Mesenchymal stem cell (in vitro differentiated cells and primary cell): ENCODE measurements around the gene NDUFB2.

Experiments
- DNase-seq: peaks from one replicate; pipeline ENCODE4 v3.0.0-alpha.2; 2013
- H2AFZ ChIP-seq: one replicate; pipeline ENCODE4 v1.6.1; 2013; ENCODE audit warnings: low read depth, mild to moderate bottlenecking, control low read depth, inconsistent platforms, low read length, moderate library complexity
- H2AK5ac ChIP-seq: 2 replicates; pipeline ENCODE4 v1.6.1; 2013; ENCODE audit warnings: low read length, moderate library complexity, mild to moderate bottlenecking, inconsistent platforms; ENCODE audit not compliant: severe bottlenecking
- H2BK120ac ChIP-seq: one replicate; pipeline ENCODE4 v1.6.1; 2013; ENCODE audit warnings: low read depth, mild to moderate bottlenecking, inconsistent platforms, low read length, moderate library complexity
- H2BK12ac ChIP-seq, 2 experiments: one replicate each; pipeline ENCODE4 v1.6.1; 2013; ENCODE audit warnings: inconsistent platforms in 2 of 2, low read length in 2 of 2, mild to moderate bottlenecking in 2 of 2, moderate library complexity in 2 of 2, control low read depth in 1 of 2
- H2BK15ac ChIP-seq: one replicate; pipeline ENCODE4 v1.6.1; 2013; ENCODE audit warnings: mild to moderate bottlenecking, low read depth, inconsistent platforms; ENCODE audit not compliant: poor library complexity, severe bottlenecking
- H2BK5ac ChIP-seq: 2 replicates; pipeline ENCODE4 v1.6.1; 2013; ENCODE audit warnings: low read depth, mild to moderate bottlenecking, low read length, control low read depth, inconsistent platforms; ENCODE audit not compliant: poor library complexity, severe bottlenecking
- H3K14ac ChIP-seq, 2 experiments: one replicate each; pipeline ENCODE4 v1.6.1; 2013; ENCODE audit warnings: inconsistent platforms in 2 of 2, low read length in 2 of 2, control low read depth in 1 of 2, mild to moderate bottlenecking in 1 of 2, moderate library complexity in 1 of 2
- H3K18ac ChIP-seq, 2 experiments: one replicate each; pipeline ENCODE4 v1.6.1; 2013; ENCODE audit warnings: inconsistent platforms in 2 of 2, low read length in 2 of 2, control low read depth in 1 of 2, low read depth in 1 of 2, mild to moderate bottlenecking in 1 of 2
- H3K23ac ChIP-seq, 2 experiments: one replicate each; pipeline ENCODE4 v1.6.1; 2013; ENCODE audit warnings: inconsistent platforms in 2 of 2, low read length in 2 of 2, mild to moderate bottlenecking in 2 of 2, moderate library complexity in 2 of 2, control low read depth in 1 of 2
- H3K27ac ChIP-seq: 2 replicates; pipeline ENCODE4 v1.5.1; 2013; ENCODE audit warnings: mild to moderate bottlenecking, moderate library complexity, low read length, control low read depth, inconsistent platforms; ENCODE audit not compliant: poor library complexity, severe bottlenecking
- H3K27me3 ChIP-seq, 2 experiments: 2 replicates each; pipeline versions ENCODE4 v1.6.1 to v1.7.0; 2013; ENCODE audit warnings: low read length in 2 of 2, mild to moderate bottlenecking in 2 of 2, moderate library complexity in 2 of 2, control low read depth in 1 of 2, inconsistent platforms in 1 of 2; ENCODE audit not compliant: control insufficient read depth in 1 of 2, insufficient read depth in 1 of 2
- H3K36me3 ChIP-seq, 2 experiments: 2 replicates each; pipeline versions ENCODE4 v1.6.1 to v1.7.0; 2013; ENCODE audit warnings: low read length in 2 of 2, control low read depth in 1 of 2, inconsistent platforms in 1 of 2, low read depth in 1 of 2, mild to moderate bottlenecking in 1 of 2; ENCODE audit not compliant: insufficient read depth in 2 of 2, control insufficient read depth in 1 of 2
- H3K4ac ChIP-seq, 2 experiments: one replicate each; pipeline ENCODE4 v1.6.1; 2013; ENCODE audit warnings: inconsistent platforms in 2 of 2, low read length in 2 of 2, mild to moderate bottlenecking in 2 of 2, moderate library complexity in 2 of 2, control low read depth in 1 of 2, low read depth in 1 of 2
- H3K4me1 ChIP-seq: 2 replicates; pipeline ENCODE4 v1.6.1; 2013; ENCODE audit warnings: low read depth, low read length, control low read depth; ENCODE audit not compliant: control insufficient read depth, insufficient read depth
- H3K4me2 ChIP-seq: 2 replicates; pipeline ENCODE4 v1.6.1; 2013; ENCODE audit warnings: low read length, mild to moderate bottlenecking, inconsistent platforms; ENCODE audit not compliant: poor library complexity, severe bottlenecking
- H3K4me3 ChIP-seq, 2 experiments: 2 replicates each; pipeline versions ENCODE4 v1.5.1 to v1.7.0; 2013; ENCODE audit warnings: low read length in 2 of 2, mild to moderate bottlenecking in 2 of 2, control low read depth in 1 of 2, low read depth in 1 of 2; ENCODE audit not compliant: insufficient read depth in 1 of 2
- H3K79me1 ChIP-seq: replicated peaks from 2 replicates; pipeline ENCODE4 v1.6.1; 2013; ENCODE audit warnings: mild to moderate bottlenecking, control low read depth, low read length, inconsistent platforms; ENCODE audit not compliant: poor library complexity, severe bottlenecking
- H3K9ac ChIP-seq: 2 replicates; pipeline ENCODE4 v1.7.0; 2013; ENCODE audit warnings: mild to moderate bottlenecking, low read length, moderate library complexity
- H3K9me3 ChIP-seq: 2 replicates; pipeline ENCODE4 v1.7.0; 2013; ENCODE audit warnings: mild to moderate bottlenecking, low read length; ENCODE audit not compliant: control insufficient read depth
- H4K8ac ChIP-seq: one replicate; pipeline ENCODE4 v1.6.1; 2013; ENCODE audit warnings: inconsistent platforms, mild to moderate bottlenecking, low read length, moderate library complexity
- H4K91ac ChIP-seq: one replicate; pipeline ENCODE4 v1.6.1; 2013; ENCODE audit warnings: mild to moderate bottlenecking, low read length, inconsistent platforms
- WGBS: methylation state at CpG from one replicate; pipeline ENCODE4 v1.1.7; 2013; ENCODE audit warnings: mixed read lengths; 5-methylcytosine and 5-hydroxymethylcytosine counted together

Gene NDUFB2

DNA sequence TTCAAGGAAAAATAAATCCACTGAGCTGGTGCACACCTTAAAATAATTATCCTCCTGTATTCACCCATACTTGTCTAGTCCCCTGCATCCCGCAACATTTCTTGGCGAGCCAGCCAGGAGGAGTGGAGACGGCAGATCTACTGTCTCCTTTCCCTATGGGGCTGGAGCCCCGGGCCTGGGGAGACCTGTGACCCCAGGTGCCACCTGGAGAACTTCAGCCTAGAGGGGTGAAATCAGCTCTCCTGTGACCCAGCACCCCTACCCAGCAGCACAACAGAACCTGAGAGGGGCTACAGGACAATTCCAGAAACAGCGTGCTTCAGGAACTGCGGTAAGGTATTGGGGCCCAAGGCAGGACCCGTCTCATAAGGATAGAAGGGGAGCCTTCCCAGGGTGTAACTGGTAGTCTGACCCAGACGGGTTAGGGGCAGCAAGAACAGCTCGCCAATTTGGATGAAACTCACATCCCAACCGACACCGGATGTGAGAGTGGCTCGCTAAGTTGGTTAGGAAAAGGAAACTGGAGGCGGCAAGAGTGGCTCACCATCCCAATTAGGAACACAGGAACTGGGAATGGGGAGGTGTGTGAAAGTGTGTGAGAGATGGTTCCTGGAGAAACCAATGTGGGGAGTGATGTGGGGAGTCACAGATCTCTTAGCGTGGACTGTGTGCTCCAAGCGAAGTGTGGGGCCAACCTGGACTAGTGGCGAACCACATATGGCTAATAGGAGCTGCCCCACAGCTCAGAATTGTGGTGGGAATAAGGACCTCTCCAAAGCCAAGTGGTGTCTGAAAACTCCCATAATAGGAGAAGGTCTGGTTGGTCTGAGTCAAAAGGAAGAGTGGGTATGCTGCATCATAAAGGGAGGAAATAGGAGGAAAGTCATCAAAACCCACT, 40.7 kb upstream of the NDUFB2 start:
- Histone ChIP-seq H2AFZ (no peak overlapping the region), H3K27me3 (no peaks in the 10 kb centered on the region), H3K4ac (no peak overlapping the region), H2BK15ac (no peak overlapping the region), H2BK12ac (peak overlapping the region; percentile 11 to 32), H3K9ac (peak overlapping the region; percentile 81), H3K18ac (peak overlapping the region in 1 of 2 experiments; percentile 23), H3K14ac (no peak overlapping the region), H3K27ac (no peak overlapping the region), H3K4me2 (no peak overlapping the region), H3K36me3 (no peaks in the 10 kb centered on the region), H4K91ac (no peak overlapping the region), H4K8ac (peak overlapping the region; percentile 42), H3K79me1 (no peaks in the 10 kb centered on the region), H3K23ac (no peak overlapping the region), H2BK5ac (no peak overlapping the region), H3K4me3 (peak overlapping the region in 1 of 2 experiments; percentile 76), H3K4me1 (peaks cover 11% of the 10 kb centered on the region), H2AK5ac (no peak overlapping the region), H3K9me3 (no peaks in the 10 kb centered on the region), H2BK120ac (no peak overlapping the region)
- DNase-seq = no peak
- 94% methylated on average over 16 of the region's 16 CpGs for WGBS

DNA sequence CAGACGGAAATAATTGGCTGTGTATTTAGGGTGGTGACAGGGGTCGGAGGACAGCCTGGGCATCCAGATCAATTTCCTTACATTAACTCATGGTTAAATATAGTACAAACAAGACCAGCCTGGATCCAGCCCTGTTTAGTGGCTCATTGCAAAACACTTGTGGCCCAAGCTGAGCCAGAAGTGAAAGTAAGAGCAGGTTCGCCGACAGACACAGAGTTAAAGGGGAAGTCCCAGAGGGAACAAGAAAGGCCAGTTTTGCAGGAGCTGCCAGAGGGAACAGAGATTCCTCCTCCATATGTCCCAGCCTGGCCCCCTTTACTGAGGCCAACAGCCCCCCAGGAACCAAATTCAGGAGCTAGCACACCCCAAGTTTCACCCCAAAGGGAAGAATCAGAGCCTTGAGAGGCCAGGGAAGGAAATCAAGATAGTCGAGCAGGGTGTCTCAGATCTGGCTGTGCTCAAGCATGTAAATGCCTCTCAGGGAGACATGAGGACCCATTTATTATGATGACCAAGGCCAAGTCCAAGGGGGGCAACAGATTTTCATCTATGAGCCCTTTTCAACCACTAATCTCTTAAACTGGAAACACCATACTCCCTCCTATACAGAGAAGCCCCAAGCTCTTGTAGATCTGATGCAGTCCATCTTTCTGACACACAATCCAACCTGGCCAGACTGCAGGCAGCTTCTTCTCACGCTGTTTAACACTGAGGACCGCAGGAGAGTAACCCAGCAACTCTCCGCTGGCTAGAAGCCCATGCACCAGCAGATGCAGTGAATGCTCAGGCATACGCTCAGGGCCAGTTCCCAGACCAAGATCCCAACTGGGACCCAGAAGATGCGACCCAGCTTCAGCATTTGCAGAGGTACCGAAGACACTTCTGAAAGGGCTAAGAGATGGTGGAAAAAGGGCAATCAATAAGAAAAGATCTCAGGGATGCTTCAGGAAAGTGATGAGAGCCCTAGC, 39.7 kb upstream of the NDUFB2 start:
- H3K27ac ChIP-seq = no peak overlapping the region
- no peak overlapping the region for H4K91ac ChIP-seq
- H3K27me3 ChIP-seq = peaks cover 0 to 6% of the 10 kb centered on the region in 2 experiments
- H3K14ac ChIP-seq = no peak overlapping the region
- no peak overlapping the region for H3K18ac ChIP-seq
- H2AK5ac ChIP-seq = no peak overlapping the region
- H3K4me3 ChIP-seq = peak overlapping the region in 1 of 2 experiments; percentile 76
- H3K9ac ChIP-seq = peak overlapping the region; percentile 81
- peak overlapping the region; percentile 66 for H2AFZ ChIP-seq
- H2BK5ac ChIP-seq = no peak overlapping the region
- H3K9me3 ChIP-seq = no peaks in the 10 kb centered on the region
- no peak overlapping the region for H2BK15ac ChIP-seq
- H2BK12ac ChIP-seq = peak overlapping the region in 1 of 2 experiments; percentile 6
- peaks cover 6% of the 10 kb centered on the region for H3K4me1 ChIP-seq
- no peak overlapping the region for H3K23ac ChIP-seq
- peak overlapping the region; percentile 39 for H2BK120ac ChIP-seq
- peak overlapping the region in 1 of 2 experiments; percentile 79 for H3K4ac ChIP-seq
- no peak overlapping the region for H4K8ac ChIP-seq
- H3K79me1 ChIP-seq = no peaks in the 10 kb centered on the region
- 77% methylated on average over 11 of the region's 11 CpGs for WGBS
- DNase-seq = peak; percentile 92
- H3K4me2 ChIP-seq = peak overlapping the region; percentile 24
- H3K36me3 ChIP-seq = no peaks in the 10 kb centered on the region

DNA sequence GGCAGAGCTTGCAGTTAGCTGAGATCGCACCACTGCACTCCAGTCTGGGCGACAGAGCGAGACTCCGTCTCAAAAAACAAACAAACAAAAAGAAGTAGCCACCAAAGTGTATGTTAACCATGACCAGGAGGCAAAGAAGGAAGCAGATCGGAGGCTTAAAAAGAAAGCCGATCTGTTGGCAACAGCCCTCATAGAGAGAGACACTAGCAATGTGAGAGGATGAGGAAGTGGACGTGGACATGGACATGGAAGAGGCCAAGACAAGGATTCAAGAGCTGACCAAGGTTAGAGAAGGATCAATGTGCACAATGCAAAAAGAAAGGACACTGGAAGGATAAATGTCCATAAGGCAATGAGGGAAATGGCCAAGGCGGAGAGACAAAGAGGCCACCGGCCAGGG, 38.6 kb upstream of the NDUFB2 start:
- Histone ChIP-seq H4K8ac (no peak overlapping the region), H2BK12ac (no peak overlapping the region), H3K4me2 (no peak overlapping the region), H3K27me3 (peaks cover 0 to 6% of the 10 kb centered on the region in 2 experiments), H2AFZ (no peak overlapping the region), H3K18ac (no peak overlapping the region), H2AK5ac (no peak overlapping the region), H3K27ac (no peak overlapping the region), H4K91ac (no peak overlapping the region), H3K4ac (no peak overlapping the region), H2BK5ac (no peak overlapping the region), H3K4me3 (no peak overlapping the region), H3K14ac (peak overlapping the region in 1 of 2 experiments; percentile 42), H3K9me3 (no peaks in the 10 kb centered on the region), H3K36me3 (no peaks in the 10 kb centered on the region), H2BK120ac (no peak overlapping the region), H3K79me1 (no peaks in the 10 kb centered on the region), H3K4me1 (peaks cover 6% of the 10 kb centered on the region), H3K23ac (no peak overlapping the region), H3K9ac (no peak overlapping the region), H2BK15ac (no peak overlapping the region)
- 96% methylated on average over 7 of the region's 9 CpGs for WGBS
- no peak for DNase-seq

DNA sequence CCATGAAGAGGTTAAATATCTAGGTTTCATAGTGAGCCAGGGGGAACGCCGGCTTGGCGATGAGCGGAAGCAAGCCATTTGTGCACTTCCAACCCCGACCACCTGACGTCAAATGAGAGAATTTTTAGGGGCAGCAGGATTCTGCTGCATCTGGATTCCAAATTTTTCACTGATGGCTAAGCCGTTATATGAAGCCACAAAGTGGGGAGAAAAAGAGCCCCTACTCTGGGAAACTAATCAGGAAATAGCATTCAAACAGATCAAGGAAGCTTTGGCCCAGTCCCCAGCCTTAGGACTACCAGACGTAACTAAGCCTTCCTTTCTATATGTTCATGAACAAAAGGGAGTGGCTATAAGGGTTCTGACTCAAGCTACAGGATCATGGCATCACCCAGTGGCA, 36.7 kb upstream of the NDUFB2 start:
- no peak overlapping the region for H2BK120ac ChIP-seq
- peaks cover 0 to 6% of the 10 kb centered on the region in 2 experiments for H3K27me3 ChIP-seq
- peaks cover 2% of the 10 kb centered on the region for H3K4me1 ChIP-seq
- no peak overlapping the region for H3K14ac ChIP-seq
- no peak overlapping the region for H2AFZ ChIP-seq
- no peaks in the 10 kb centered on the region for H3K36me3 ChIP-seq
- no peak overlapping the region for H2BK12ac ChIP-seq
- no peaks in the 10 kb centered on the region for H3K79me1 ChIP-seq
- H3K23ac ChIP-seq = no peak overlapping the region
- no peak overlapping the region for H4K8ac ChIP-seq
- H2BK5ac ChIP-seq = no peak overlapping the region
- H3K27ac ChIP-seq = no peak overlapping the region
- H3K18ac ChIP-seq = no peak overlapping the region
- H3K4me3 ChIP-seq = no peak overlapping the region
- no peak overlapping the region for H2BK15ac ChIP-seq
- 90% methylated on average over 8 of the region's 8 CpGs for WGBS
- no peak overlapping the region for H3K9ac ChIP-seq
- H4K91ac ChIP-seq = no peak overlapping the region
- no peak for DNase-seq
- no peak overlapping the region for H3K4me2 ChIP-seq
- no peak overlapping the region for H3K4ac ChIP-seq
- H2AK5ac ChIP-seq = no peak overlapping the region
- H3K9me3 ChIP-seq = no peaks in the 10 kb centered on the region
